H1 (cell line): ENCODE data around the gene KLF16. TPM values are rescaled to one million over a fixed set of nuclear protein-coding genes. Genes with fewer than 3 reads are reported as not detected.

Experiments
- CTCF ChIA-PET: fragments of 300-600 bp; sonication (Branson Sonifier 250); formaldehyde crosslinking; loops from one replicate; lab custom pipeline; 2021; ENCODE audit not compliant: partially characterized antibody; lab: Charles Lee
- POLR2A ChIA-PET: fragments of 300-600 bp; sonication (Branson Sonifier 250); formaldehyde crosslinking; loops from one replicate; lab custom pipeline; 2021; ENCODE audit warnings: inconsistent platforms; ENCODE audit not compliant: partially characterized antibody; lab: Charles Lee
- DNase-seq, 2 experiments: peaks; one replicate each; pipeline versions ENCODE4 v3.0.0 to v3.0.0-alpha.2; 2010 to 2022; ENCODE audit warnings: low spot score in 2 of 2, low read depth in 1 of 2, mixed read lengths in 1 of 2
- FAIRE-seq: peaks from 2 replicates; lab custom pipeline; 2011; peaks lifted over from hg19 to GRCh38; lab: Jason Lieb, UNC
- H2AFZ ChIP-seq: 2 replicates; pipeline ENCODE4 v1.8.1; 2012; ENCODE audit warnings: low read length, inconsistent platforms
- H2AK5ac ChIP-seq: 2 replicates; pipeline ENCODE4 v1.6.1; 2013; ENCODE audit warnings: low read depth, low read length
- H2BK120ac ChIP-seq: replicated peaks from 2 replicates; pipeline ENCODE3; 2013; ENCODE audit warnings: low read depth, low read length, inconsistent platforms
- H2BK12ac ChIP-seq: 2 replicates; pipeline ENCODE4 v1.6.1; 2013; ENCODE audit warnings: low read depth, low read length
- H2BK15ac ChIP-seq: 2 replicates; pipeline ENCODE4 v1.6.1; 2013; ENCODE audit warnings: low read length
- H2BK20ac ChIP-seq: 2 replicates; pipeline ENCODE4 v1.6.1; 2013; ENCODE audit warnings: low read length
- H2BK5ac ChIP-seq: 2 replicates; pipeline ENCODE4 v1.6.1; 2013; ENCODE audit warnings: low read depth, low read length
- H3K14ac ChIP-seq: 2 replicates; pipeline ENCODE4 v1.6.1; 2013; ENCODE audit warnings: inconsistent platforms; ENCODE audit not compliant: insufficient read length
- H3K18ac ChIP-seq: 2 replicates; pipeline ENCODE4 v1.6.1; 2013; ENCODE audit warnings: low read length; ENCODE audit errors: extremely low read depth
- H3K23ac ChIP-seq: 2 replicates; pipeline ENCODE4 v1.6.1; 2013; ENCODE audit warnings: inconsistent platforms; ENCODE audit not compliant: insufficient read length
- H3K23me2 ChIP-seq: 2 replicates; pipeline ENCODE4 v1.6.1; 2013; ENCODE audit warnings: low read depth, low read length
- H3K27ac ChIP-seq: 2 replicates; pipeline ENCODE4 v1.6.1; 2011; ENCODE audit warnings: low read depth, low read length, inconsistent platforms
- H3K27me3 ChIP-seq, 4 experiments: replicated peaks in 1 of 4; 1 replicate in 1 of 4; 2 replicates in 3 of 4; pipeline versions ENCODE4 v1.6.1 to v1.8.1; 2011 to 2013; ENCODE audit warnings: low read length in 3 of 4, mild to moderate bottlenecking in 3 of 4, inconsistent platforms in 2 of 4, mixed read lengths in 2 of 4, moderate library complexity in 1 of 4; ENCODE audit not compliant: control insufficient read depth in 3 of 4, insufficient read depth in 3 of 4; ENCODE audit errors: extremely low read depth in 1 of 4
- H3K36me3 ChIP-seq, 4 experiments: 2 replicates each; pipeline versions ENCODE4 v1.6.1 to v1.8.1; 2011 to 2013; ENCODE audit warnings: mild to moderate bottlenecking in 4 of 4, low read length in 3 of 4, moderate library complexity in 2 of 4, control low read depth in 1 of 4, inconsistent platforms in 1 of 4; ENCODE audit not compliant: insufficient read depth in 4 of 4, control insufficient read depth in 2 of 4
- H3K4ac ChIP-seq: replicated peaks from 2 replicates; pipeline ENCODE3; 2013; ENCODE audit warnings: low read length, low read depth, mixed read lengths, inconsistent platforms; ENCODE audit not compliant: insufficient read length
- H3K4me1 ChIP-seq, 4 experiments: replicated peaks in 1 of 4; 1 replicate in 1 of 4; 2 replicates in 3 of 4; pipeline versions ENCODE4 v1.6.1 to v1.8.1; 2011 to 2013; ENCODE audit warnings: low read length in 3 of 4, inconsistent platforms in 2 of 4, mixed read lengths in 1 of 4; ENCODE audit not compliant: insufficient read depth in 4 of 4, control insufficient read depth in 3 of 4
- H3K4me2 ChIP-seq, 2 experiments: 2 replicates each; pipeline versions ENCODE4 v1.6.1 to v1.8.1; 2011 to 2013; ENCODE audit warnings: low read depth in 2 of 2, low read length in 2 of 2, control low read depth in 1 of 2, inconsistent platforms in 1 of 2, mild to moderate bottlenecking in 1 of 2; ENCODE audit not compliant: insufficient read depth in 1 of 2
- H3K4me3 ChIP-seq, 4 experiments: fragments of 200-600, 300-600 bp in 1 of 4; sonication (generic), shearing (Covaris generic), sonication (Bioruptor Twin) in 1 of 4; 2 replicates each; pipeline versions ENCODE4 v1.5.1 to v1.8.1; 2011 to 2016; ENCODE audit warnings: low read length in 4 of 4, low read depth in 3 of 4, control low read depth in 2 of 4, inconsistent platforms in 2 of 4, mild to moderate bottlenecking in 2 of 4, mixed read lengths in 1 of 4, moderate library complexity in 1 of 4; ENCODE audit not compliant: insufficient read depth in 2 of 4; ENCODE audit errors: extremely low read depth in 1 of 4
- H3K56ac ChIP-seq: replicated peaks from 2 replicates; pipeline ENCODE3; 2013; ENCODE audit warnings: low read depth, mild to moderate bottlenecking, mixed read lengths, low read length, inconsistent platforms; ENCODE audit not compliant: insufficient read length
- H3K79me1 ChIP-seq: 2 replicates; pipeline ENCODE4 v1.6.1; 2013; ENCODE audit warnings: low read depth, low read length, control low read depth
- H3K79me2 ChIP-seq, 2 experiments: 2 replicates each; pipeline versions ENCODE4 v1.6.1 to v1.8.1; 2012 to 2013; ENCODE audit warnings: low read length in 2 of 2, mild to moderate bottlenecking in 2 of 2, inconsistent platforms in 1 of 2; ENCODE audit not compliant: insufficient read depth in 2 of 2, control insufficient read depth in 1 of 2
- H3K9ac ChIP-seq, 4 experiments: replicated peaks in 1 of 4; 1 replicate in 1 of 4; 2 replicates in 3 of 4; pipeline versions ENCODE4 v1.6.1 to v1.8.1; 2011 to 2013; ENCODE audit warnings: low read depth in 3 of 4, low read length in 3 of 4, control low read depth in 2 of 4, mild to moderate bottlenecking in 2 of 4, moderate library complexity in 2 of 4, inconsistent platforms in 1 of 4; ENCODE audit errors: extremely low read depth in 1 of 4
- H3K9me3 ChIP-seq, 2 experiments: 2 replicates each; pipeline versions ENCODE4 v1.6.1 to v1.8.1; 2012 to 2013; ENCODE audit warnings: mild to moderate bottlenecking in 2 of 2, moderate library complexity in 2 of 2, control low read depth in 1 of 2, inconsistent platforms in 1 of 2, low read depth in 1 of 2, low read length in 1 of 2, mixed read lengths in 1 of 2; ENCODE audit not compliant: insufficient read depth in 2 of 2
- H4K20me1 ChIP-seq, 2 experiments: replicated peaks in 1 of 2; 2 replicates each; pipeline versions ENCODE3 to v1.8.1; 2011 to 2013; ENCODE audit warnings: inconsistent platforms in 2 of 2, low read length in 2 of 2, mild to moderate bottlenecking in 1 of 2; ENCODE audit not compliant: insufficient read depth in 2 of 2, control insufficient read depth in 1 of 2
- H4K5ac ChIP-seq: 2 replicates; pipeline ENCODE4 v1.6.1; 2013; ENCODE audit warnings: low read length, low read depth, mixed read lengths, inconsistent platforms; ENCODE audit not compliant: insufficient read length
- H4K8ac ChIP-seq: 2 replicates; pipeline ENCODE4 v1.8.0; 2013; ENCODE audit warnings: mild to moderate bottlenecking, moderate library complexity, low read length, inconsistent platforms; ENCODE audit not compliant: insufficient read depth; ENCODE audit errors: extremely low read depth
- H4K91ac ChIP-seq: replicated peaks from 2 replicates; pipeline ENCODE3; 2013; ENCODE audit warnings: low read length, mixed read lengths, inconsistent platforms; ENCODE audit not compliant: insufficient read length
- CREB1 ChIP-seq: IDR thresholded peaks from 2 replicates; pipeline ENCODE4 v1.6.1; 2012; ENCODE audit warnings: inconsistent platforms
- EGR1 ChIP-seq: IDR thresholded peaks from 2 replicates; pipeline ENCODE4 v1.6.1; 2011; ENCODE audit warnings: low read depth, low read length, borderline replicate concordance
- NANOG ChIP-seq: IDR thresholded peaks from 2 replicates; pipeline ENCODE4 v1.6.1; 2011; ENCODE audit warnings: low read length, low read depth, mild to moderate bottlenecking, inconsistent platforms; ENCODE audit not compliant: insufficient read depth, poor library complexity, severe bottlenecking
- RFX5 ChIP-seq: IDR thresholded peaks from 2 replicates; pipeline ENCODE4 v1.6.1; 2011; ENCODE audit warnings: low read depth, low read length, improper control_type of control experiment, borderline replicate concordance
- RNF2 ChIP-seq: fragments of 200-900, 300-1000 bp; sonication (generic); IDR thresholded peaks from 2 replicates; pipeline ENCODE4 v1.7.1; 2016; ENCODE audit warnings: borderline replicate concordance, low read depth, mild to moderate bottlenecking, antibody characterized with exemption, low read length; ENCODE audit not compliant: poor library complexity, severe bottlenecking; ENCODE audit errors: missing control alignments
- RXRA ChIP-seq: IDR thresholded peaks from 2 replicates; pipeline ENCODE4 v1.6.1; 2011; ENCODE audit warnings: low read depth, mild to moderate bottlenecking, low read length, moderate library complexity; ENCODE audit not compliant: insufficient read depth
- SIN3A ChIP-seq, 2 experiments: IDR thresholded peaks in 1 of 2; conservative IDR thresholded peaks in 1 of 2; 2 replicates each; pipeline ENCODE4 v1.6.1; 2011 to 2012; ENCODE audit warnings: low read length in 2 of 2, improper control_type of control experiment in 1 of 2, low read depth in 1 of 2, mild to moderate bottlenecking in 1 of 2
- SP4 ChIP-seq: IDR thresholded peaks from 2 replicates; pipeline ENCODE4 v1.6.1; 2012; ENCODE audit warnings: low read length, inconsistent platforms
- TBP ChIP-seq: IDR thresholded peaks from 2 replicates; pipeline ENCODE4 v1.6.1; 2011; ENCODE audit warnings: low read depth, low read length, improper control_type of control experiment
- TCF12 ChIP-seq: IDR thresholded peaks from 2 replicates; pipeline ENCODE4 v1.6.1; 2011; ENCODE audit warnings: low read depth, mild to moderate bottlenecking, low read length
- WGBS, 2 experiments: shearing (Covaris generic) in 1 of 2; methylation state at CpG; one replicate each; pipeline versions ENCODE4 v1.1.6 to v1.1.7; 2013 to 2015; ENCODE audit warnings: low lambda C conversion rate in 2 of 2, mixed read lengths in 2 of 2, inconsistent platforms in 1 of 2, low coverage in 1 of 2, missing lambda C conversion rate in 1 of 2; ENCODE audit not compliant: insufficient replicate concordance in 2 of 2, insufficient coverage in 1 of 2, insufficient read length in 1 of 2; ENCODE audit errors: extremely low coverage in 1 of 2, missing lambda C conversion rate in 1 of 2; 5-methylcytosine and 5-hydroxymethylcytosine counted together
- polyA plus RNA-seq, 7 experiments: library from polyadenylated mRNA; depleted of rRNA in 3 of 7; stranded (reverse) in 5 of 7; unstranded in 2 of 7; fragments of >200 nt in 5 of 7; fragments of 200-250 nt in 2 of 7; gene quantifications; 1 replicate in 5 of 7; 2 replicates in 1 of 7; 4 replicates in 1 of 7; pipeline versions ENCODE4 v1.2.1 to v1.2.3, GENCODE V29; 2011 to 2013; ENCODE audit warnings: missing spikeins in 2 of 7, mixed read lengths in 2 of 7
- total RNA-seq: library from RNA; stranded (reverse); fragmentation: NEBNext Ultra II Directional; extraction: Animal tissue kit (Norgen Biotek cat#: 25700); gene quantifications from 2 replicates; pipeline ENCODE4 v1.2.1, GENCODE V29; 2021

Gene KLF16
- total and polyA plus RNA-seq, 2 of the 8 experiments (the other 6 are each of a cell fraction or from before 2014, with no cell fraction given) = 14.3 to 45.9 TPM

DNA sequence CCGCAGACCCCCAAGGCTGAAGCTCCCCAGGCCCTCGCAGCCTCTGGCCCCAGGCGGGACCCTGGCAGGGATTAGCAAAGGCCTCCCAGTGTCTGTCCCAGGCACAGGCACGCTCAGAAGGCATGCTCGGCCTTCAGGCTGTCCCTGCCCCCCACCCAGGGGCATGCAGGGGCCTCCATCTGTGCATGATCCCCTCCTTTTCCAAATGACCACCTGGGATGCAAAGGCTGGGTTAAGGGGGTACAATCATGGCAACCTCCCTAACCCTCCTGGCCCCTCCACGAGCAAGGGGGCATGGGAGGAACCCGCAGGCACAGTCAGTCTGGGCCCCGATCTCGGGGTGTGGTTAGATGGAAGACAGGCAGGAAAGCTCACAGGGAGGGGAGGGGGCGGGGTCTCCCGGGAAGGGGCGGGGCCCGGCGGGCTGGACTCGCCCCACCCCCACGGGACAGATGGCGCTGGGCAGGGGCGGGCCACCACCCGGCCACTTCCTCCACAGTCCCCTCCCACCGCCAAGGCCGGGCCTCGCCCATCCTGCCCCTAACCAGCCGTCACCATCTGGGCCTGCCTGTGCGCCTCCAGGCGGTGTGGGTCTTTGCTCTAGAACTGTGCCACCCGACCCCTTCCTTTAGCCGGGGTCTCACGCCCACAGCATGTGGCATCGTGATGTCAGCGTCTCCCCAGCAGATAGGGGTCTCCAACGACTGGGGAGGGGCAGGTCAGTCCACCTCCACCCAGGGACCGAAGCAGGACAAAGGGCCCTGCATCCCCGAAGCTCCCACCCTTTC lies 8.1 kb downstream of the KLF16 start:
- Histone ChIP-seq H2BK15ac (peak overlapping the region; percentile 97; the same call in 1 of the 2 replicates), H3K14ac (no peak overlapping the region), H4K91ac (peak overlapping the region; percentile 22), H2BK5ac (peak overlapping the region; percentile 93), H3K79me2 (peaks cover 0 to 50% of the 10 kb centered on the region in 2 experiments; a peak in 3 of 4 replicates), H2AK5ac (no peak overlapping the region; the same call in 1 of the 2 replicates), H4K8ac (peak overlapping the region; percentile 39; the same call in 1 of the 2 replicates), H3K36me3 (no peaks in the 10 kb centered on the region), H4K5ac (peak overlapping the region; percentile 19), H2BK12ac (peak overlapping the region; percentile 90; the same call in 1 of the 2 replicates), H4K20me1 (peaks cover 25 to 33% of the 10 kb centered on the region in 2 experiments), H3K4me3 (peak overlapping the region in 2 of 4 experiments; percentile 7 to 70; a peak in 2 of 8 replicates), H3K56ac (no peak overlapping the region), H3K4me1 (peaks cover 0 to 61% (median 51%) of the 10 kb centered on the region in 4 experiments; a peak in 6 of 7 replicates), H3K18ac (peak overlapping the region; percentile 88), H3K23ac (no peak overlapping the region), H3K27ac (peak overlapping the region; percentile 58), H3K23me2 (peaks cover 6% of the 10 kb centered on the region; the same call in 1 of the 2 replicates), H3K4me2 (peak overlapping the region; percentile 67 to 80), H3K9ac (peak overlapping the region in 2 of 4 experiments; percentile 20 to 21; a peak in 2 of 7 replicates), H2AFZ (no peak overlapping the region), H3K9me3 (no peaks in the 10 kb centered on the region), H3K4ac (peak overlapping the region; percentile 92), H3K79me1 (peaks cover 19% of the 10 kb centered on the region), H2BK120ac (no peak overlapping the region), H2BK20ac (no peak overlapping the region), H3K27me3 (no peaks in the 10 kb centered on the region)
- CTCF ChIA-PET = interaction anchor here (0.9 to 2.5 kb wide), 5 partner anchors 11 to 447 kb away, joined by 3 to 13 read pairs (median 4); no protein-coding TSS in a partner anchor
- DNase-seq = peak; percentile 71 to 89
- WGBS, 2 experiments = 17% methylated on average over 29 of the region's 33 CpGs; no CpG with 5 or more reads in 1 of the 2 experiments
- no peak for FAIRE-seq
- POLR2A ChIA-PET = interaction anchor here (0.8 to 2.2 kb wide), 5 partner anchors 9 to 586 kb away, joined by 4 to 9 read pairs (median 5); partner anchors contain the start of genes CIRBP and MKNK2
- TF ChIP-seq RFX5 = no peak
- TF ChIP-seq CREB1 = no peak
- TF ChIP-seq EGR1 = no peak
- TF ChIP-seq NANOG = no peak
- TF ChIP-seq TBP = no peak
- TF ChIP-seq RXRA = no peak
- TF ChIP-seq SP4 = no peak
- 0 out of 2 replicates have a peak, but pooled peaks have one; percentile 5 for TF ChIP-seq TCF12
- TF ChIP-seq SIN3A (conservative IDR thresholded peaks at IDR 0.05 in 1 of 2, IDR thresholded peaks at IDR 0.05 in 1 of 2; ENCODE audit: low read depth in 1 of 2, low read length in 2 of 2) = peak in 1 of 2 experiments; percentile 49; a peak in 1 of 4 replicates
- no peak for TF ChIP-seq RNF2
